Measurements from ENCODE around the gene PSRC1.
"Not testable (repeated sequence)": the region's sequence is repeated elsewhere in the genome, so short reads cannot be mapped to it uniquely, and the experiment has no call there.

PSRC1 gene

GRCh38 chr1:109282952-109283747 lies at the start of gene PSRC1:
Gene PSRC1, minus strand, starts transcription at chr1:109283145.
- Mint-ChIP-seq H3K27ac (peak within 1 kb of the TSS; percentile 95), H3K27me3 (no peaks in the 10 kb centered on the region), H3K9me3 (no peaks in the 10 kb centered on the region), H3K4me3 (peak within 1 kb of the TSS; percentile 92), H3K4me1 (ENCODE audit: low read depth) (peaks cover 21% of the 10 kb centered on the region), H3K36me3 (ENCODE audit: low read depth) (peaks cover 3% of the 10 kb centered on the region)
- DNase-seq = peak; percentile 94

- Mint-ChIP-seq H3K4me3 (no peak overlapping the region), H3K36me3 (ENCODE audit: low read depth) (peaks cover 4% of the 10 kb centered on the region), H3K9me3 (peaks cover 14% of the 10 kb centered on the region), H3K27ac (no peak overlapping the region), H3K4me1 (ENCODE audit: low read depth) (no peaks in the 10 kb centered on the region), H3K27me3 (no peaks in the 10 kb centered on the region)
- DNase-seq = no peak
Observed at GRCh38 chr1:109331113-109331512, 48.2 kb upstream of the PSRC1 start.

- H3K27ac Mint-ChIP-seq = no peak overlapping the region
- H3K9me3 Mint-ChIP-seq = peaks cover 12% of the 10 kb centered on the region
- H3K27me3 Mint-ChIP-seq = no peaks in the 10 kb centered on the region
Observed at GRCh38 chr1:109327285-109327684, 44.3 kb upstream of the PSRC1 start.

GRCh38 chr1:109322974-109323373 lies 40.0 kb upstream of the PSRC1 start:
- Mint-ChIP-seq H3K4me1 (ENCODE audit: low read depth) (no peaks in the 10 kb centered on the region), H3K36me3 (ENCODE audit: low read depth) (no peaks in the 10 kb centered on the region), H3K27ac (no peak overlapping the region), H3K4me3 (no peak overlapping the region), H3K27me3 (no peaks in the 10 kb centered on the region), H3K9me3 (no peaks in the 10 kb centered on the region)
- DNase-seq = no peak

More at GRCh38 chr1:109327285-109327684, 44.3 kb upstream of the PSRC1 start:
- H3K36me3 Mint-ChIP-seq (ENCODE audit: low read depth) = peaks cover 4% of the 10 kb centered on the region
- no peak overlapping the region for H3K4me3 Mint-ChIP-seq
- DNase-seq = no peak
- no peaks in the 10 kb centered on the region for H3K4me1 Mint-ChIP-seq (ENCODE audit: low read depth)

- no peak overlapping the region for H3K4me3 Mint-ChIP-seq
- no peaks in the 10 kb centered on the region for H3K9me3 Mint-ChIP-seq
- H3K4me1 Mint-ChIP-seq (ENCODE audit: low read depth) = no peaks in the 10 kb centered on the region
- no peaks in the 10 kb centered on the region for H3K36me3 Mint-ChIP-seq (ENCODE audit: low read depth)
- no peak for DNase-seq
- no peak overlapping the region for H3K27ac Mint-ChIP-seq
- H3K27me3 Mint-ChIP-seq = no peaks in the 10 kb centered on the region
Observed at GRCh38 chr1:109319114-109319513, 36.2 kb upstream of the PSRC1 start.

- DNase-seq = no peak
- no peaks in the 10 kb centered on the region for H3K9me3 Mint-ChIP-seq
- H3K27me3 Mint-ChIP-seq = no peaks in the 10 kb centered on the region
- H3K4me3 Mint-ChIP-seq = no peak overlapping the region
- H3K36me3 Mint-ChIP-seq (ENCODE audit: low read depth) = no peaks in the 10 kb centered on the region
- no peak overlapping the region for H3K27ac Mint-ChIP-seq
- no peaks in the 10 kb centered on the region for H3K4me1 Mint-ChIP-seq (ENCODE audit: low read depth)
Observed at GRCh38 chr1:109316506-109316905, 33.6 kb upstream of the PSRC1 start.

GRCh38 chr1:109315288-109315687 lies 32.3 kb upstream of the PSRC1 start:
- DNase-seq = no peak
- Mint-ChIP-seq H3K4me1 (ENCODE audit: low read depth) (no peaks in the 10 kb centered on the region), H3K27ac (no peak overlapping the region), H3K4me3 (no peak overlapping the region), H3K27me3 (no peaks in the 10 kb centered on the region), H3K36me3 (ENCODE audit: low read depth) (no peaks in the 10 kb centered on the region), H3K9me3 (no peaks in the 10 kb centered on the region)

GRCh38 chr1:109314795-109315194 lies 31.9 kb upstream of the PSRC1 start:
- no peaks in the 10 kb centered on the region for H3K36me3 Mint-ChIP-seq (ENCODE audit: low read depth)
- H3K27ac Mint-ChIP-seq = no peak overlapping the region
- no peaks in the 10 kb centered on the region for H3K9me3 Mint-ChIP-seq
- no peaks in the 10 kb centered on the region for H3K27me3 Mint-ChIP-seq
- no peak for DNase-seq
- no peaks in the 10 kb centered on the region for H3K4me1 Mint-ChIP-seq (ENCODE audit: low read depth)
- no peak overlapping the region for H3K4me3 Mint-ChIP-seq

- no peaks in the 10 kb centered on the region for H3K36me3 Mint-ChIP-seq (ENCODE audit: low read depth)
- no peak for DNase-seq
- H3K4me1 Mint-ChIP-seq (ENCODE audit: low read depth) = no peaks in the 10 kb centered on the region
- no peaks in the 10 kb centered on the region for H3K27me3 Mint-ChIP-seq
- H3K9me3 Mint-ChIP-seq = no peaks in the 10 kb centered on the region
- no peak overlapping the region for H3K4me3 Mint-ChIP-seq
- H3K27ac Mint-ChIP-seq = no peak overlapping the region
Observed at GRCh38 chr1:109312978-109313775, 30.2 kb upstream of the PSRC1 start.

GRCh38 chr1:109312246-109312645 lies 29.3 kb upstream of the PSRC1 start:
- Mint-ChIP-seq H3K4me3 (no peak overlapping the region), H3K36me3 (ENCODE audit: low read depth) (no peaks in the 10 kb centered on the region), H3K27ac (no peak overlapping the region), H3K4me1 (ENCODE audit: low read depth) (no peaks in the 10 kb centered on the region), H3K9me3 (no peaks in the 10 kb centered on the region), H3K27me3 (no peaks in the 10 kb centered on the region)
- DNase-seq = no peak

- Mint-ChIP-seq H3K27me3 (no peaks in the 10 kb centered on the region), H3K4me1 (ENCODE audit: low read depth) (no peaks in the 10 kb centered on the region), H3K27ac (no peak overlapping the region), H3K9me3 (no peaks in the 10 kb centered on the region), H3K36me3 (ENCODE audit: low read depth) (no peaks in the 10 kb centered on the region), H3K4me3 (no peak overlapping the region)
- no peak for DNase-seq
Observed at GRCh38 chr1:109309347-109309746, 26.4 kb upstream of the PSRC1 start.

- DNase-seq = no peak
- no peaks in the 10 kb centered on the region for H3K36me3 Mint-ChIP-seq (ENCODE audit: low read depth)
- no peak overlapping the region for H3K27ac Mint-ChIP-seq
- no peaks in the 10 kb centered on the region for H3K27me3 Mint-ChIP-seq
- no peaks in the 10 kb centered on the region for H3K9me3 Mint-ChIP-seq
- H3K4me3 Mint-ChIP-seq = no peak overlapping the region
- H3K4me1 Mint-ChIP-seq (ENCODE audit: low read depth) = no peaks in the 10 kb centered on the region
Observed at GRCh38 chr1:109307274-109308021, 24.5 kb upstream of the PSRC1 start.

GRCh38 chr1:109306832-109307273 lies 23.9 kb upstream of the PSRC1 start, which contains the start of gene MYBPHL:
Gene MYBPHL, minus strand, starts transcription at chr1:109307011. Its CDS starts 20 bp downstream, at chr1:109306991.
- no peaks in the 10 kb centered on the region for H3K36me3 Mint-ChIP-seq (ENCODE audit: low read depth)
- no peak within 1 kb of the TSS for H3K4me3 Mint-ChIP-seq
- H3K27me3 Mint-ChIP-seq = no peaks in the 10 kb centered on the region
- no peak for DNase-seq
- H3K4me1 Mint-ChIP-seq (ENCODE audit: low read depth) = no peaks in the 10 kb centered on the region
- no peak within 1 kb of the TSS for H3K27ac Mint-ChIP-seq
- no peaks in the 10 kb centered on the region for H3K9me3 Mint-ChIP-seq

- not testable (repeated sequence) for H3K36me3 Mint-ChIP-seq (ENCODE audit: low read depth); H3K4me3 Mint-ChIP-seq; H3K9me3 Mint-ChIP-seq; H3K27me3 Mint-ChIP-seq; H3K27ac Mint-ChIP-seq; H3K4me1 Mint-ChIP-seq (ENCODE audit: low read depth); DNase-seq
Observed at GRCh38 chr1:109305991-109306390, 23.0 kb upstream of the PSRC1 start.

All from activated T-cell treated with anti-CD3 and anti-CD28 coated beads, Interleukin-2, amount 50 U/mL, for 24 hours (primary cell).